B cell (primary cell): Measurements from ENCODE around the gene CCDC126. TPM values are rescaled to one million over a fixed set of nuclear protein-coding genes. Genes with fewer than 3 reads are reported as not detected.

Experiments used
- ATAC-seq: fragments of 200-7000 bp; cut with Tn5 transposase; one replicate; pipeline ENCODE4 v1.10.0; 2021; ENCODE audit warnings: low read depth, mild to moderate bottlenecking, moderate number of reproducible peaks, moderate library complexity
- CTCF ChIA-PET: fragments of 350-600 bp; sonication (Branson Sonifier 250); formaldehyde crosslinking; loops from one replicate; lab custom pipeline; 2021; ENCODE audit warnings: antibody characterized with exemption, inconsistent platforms; lab: Charles Lee
- POLR2A ChIA-PET: fragments of 350-600 bp; sonication (Branson Sonifier 250); formaldehyde crosslinking; loops from one replicate; lab custom pipeline; 2021; ENCODE audit warnings: antibody characterized with exemption; lab: Charles Lee
- DNase-seq: peaks from one replicate; pipeline ENCODE4 v3.0.0; 2013
- H2AFZ ChIP-seq: 2 replicates; pipeline ENCODE4 v1.6.1; 2012; ENCODE audit warnings: mild to moderate bottlenecking, low read depth, low read length; ENCODE audit not compliant: insufficient read depth, poor library complexity, severe bottlenecking
- H3K27ac ChIP-seq, 2 donors: 1 replicate in 1 of 2; 2 replicates in 1 of 2; pipeline ENCODE4 v1.5.1; 2012 to 2013; ENCODE audit warnings: low read length in 2 of 2, mild to moderate bottlenecking in 2 of 2, moderate library complexity in 1 of 2
- H3K27me3 ChIP-seq, 4 experiments: fragments of 200-600 bp in 1 of 4; sonication (generic) in 1 of 4; replicated peaks in 1 of 4; 1 replicate in 2 of 4; 2 replicates in 2 of 4; pipeline versions ENCODE4 v1.6.1 to v1.7.0; 2013 to 2016; ENCODE audit warnings: low read length in 3 of 4, mild to moderate bottlenecking in 2 of 4, mixed read lengths in 1 of 4, moderate library complexity in 1 of 4; ENCODE audit not compliant: insufficient read depth in 4 of 4, control insufficient read depth in 3 of 4; ENCODE audit errors: control extremely low read depth in 1 of 4
- H3K36me3 ChIP-seq, 2 experiments: replicated peaks in 1 of 2; 1 replicate in 1 of 2; 2 replicates in 1 of 2; pipeline versions ENCODE4 v1.6.1 to v1.7.1; 2013; ENCODE audit warnings: low read length in 1 of 2; ENCODE audit not compliant: insufficient read depth in 2 of 2, control insufficient read depth in 1 of 2; ENCODE audit errors: control extremely low read depth in 1 of 2, extremely low read depth in 1 of 2
- H3K4me1 ChIP-seq, 2 donors: fragments of 200-600 bp in 1 of 2; sonication (generic) in 1 of 2; 1 replicate in 1 of 2; 2 replicates in 1 of 2; pipeline versions ENCODE4 v1.5.1 to v1.6.1; 2013 to 2017; ENCODE audit warnings: low read length in 2 of 2; ENCODE audit not compliant: control insufficient read depth in 2 of 2, insufficient read depth in 2 of 2
- H3K4me2 ChIP-seq: replicated peaks from 2 replicates; pipeline ENCODE3; 2012; ENCODE audit warnings: mild to moderate bottlenecking, low read depth, low read length; ENCODE audit not compliant: poor library complexity, severe bottlenecking
- H3K4me3 ChIP-seq, 5 experiments: fragments of 200-600 bp in 1 of 5; sonication (generic) in 1 of 5; 1 replicate in 3 of 5; 2 replicates in 2 of 5; pipeline versions ENCODE4 v1.5.1 to v1.7.0; 2011 to 2016; ENCODE audit warnings: low read length in 4 of 5, mild to moderate bottlenecking in 4 of 5, low read depth in 2 of 5, control low read depth in 1 of 5, moderate library complexity in 1 of 5; ENCODE audit not compliant: insufficient read depth in 1 of 5; ENCODE audit errors: control extremely low read depth in 1 of 5, extremely low read depth in 1 of 5
- H3K79me2 ChIP-seq: fragments of 200-600 bp; sonication (generic); one replicate; pipeline ENCODE4 v1.6.0; 2016; ENCODE audit warnings: low read length; ENCODE audit not compliant: control insufficient read depth, insufficient read depth
- H3K9ac ChIP-seq: fragments of 200-600 bp; sonication (generic); 2 replicates; pipeline ENCODE4 v1.6.1; 2017; ENCODE audit warnings: mild to moderate bottlenecking, low read length, moderate library complexity
- H3K9me3 ChIP-seq, 3 donors: one replicate each; pipeline versions ENCODE4 v1.6.1 to v1.7.1; 2013; ENCODE audit warnings: low read length in 2 of 3; ENCODE audit not compliant: control insufficient read depth in 2 of 3, insufficient read depth in 1 of 3; ENCODE audit errors: control extremely low read depth in 1 of 3
- H4K20me1 ChIP-seq: 2 replicates; pipeline ENCODE4 v1.6.0; 2012; ENCODE audit warnings: mild to moderate bottlenecking, low read length; ENCODE audit not compliant: insufficient read depth, control insufficient read depth, poor library complexity, severe bottlenecking
- H3K27ac Mint-ChIP-seq: one replicate; pipeline ENCODE4 v1.8.0; 2021; ENCODE audit warnings: mixed read lengths
- H3K27me3 Mint-ChIP-seq: one replicate; pipeline ENCODE4 v1.8.0; 2021; ENCODE audit warnings: mixed read lengths
- H3K4me1 Mint-ChIP-seq: one replicate; pipeline ENCODE4 v1.8.0; 2021; ENCODE audit warnings: mixed read lengths
- H3K4me3 Mint-ChIP-seq: one replicate; pipeline ENCODE4 v1.8.0; 2021; ENCODE audit warnings: mixed read lengths
- H3K9me3 Mint-ChIP-seq: one replicate; pipeline ENCODE4 v1.8.0; 2022; ENCODE audit warnings: mixed read lengths; ENCODE audit not compliant: insufficient read depth
- CTCF ChIP-seq: fragments of 200-600 bp; IDR thresholded peaks from one replicate; pipeline ENCODE4 v1.8.0; 2022; ENCODE audit warnings: antibody characterized with exemption, mild to moderate bottlenecking
- EZH2 ChIP-seq: IDR thresholded peaks from 2 replicates; pipeline ENCODE4 v1.6.1; 2012; ENCODE audit warnings: borderline replicate concordance, low read depth, mild to moderate bottlenecking, moderate library complexity, low read length; ENCODE audit not compliant: insufficient read depth, poor library complexity, severe bottlenecking
- WGBS: methylation state at CpG from one replicate; pipeline ENCODE4 v1.1.5; 2013; ENCODE audit warnings: missing lambda C conversion rate; ENCODE audit not compliant: insufficient coverage; 5-methylcytosine and 5-hydroxymethylcytosine counted together
- intact Hi-C: fragments of 100-400 bp; cut with micrococcal nuclease; formaldehyde crosslinking; loops from one replicate; pipeline ENCODE4 v1.10.0; 2022
- polyA plus RNA-seq: library from polyadenylated mRNA; depleted of rRNA; stranded (reverse); fragments of >200 nt; gene quantifications from 2 replicates; pipeline ENCODE4 v1.2.3, GENCODE V29; 2012
- total RNA-seq, 2 donors: library from RNA; stranded (reverse); fragments of 120-200 nt in 1 of 2; gene quantifications; 1 replicate in 1 of 2; 2 replicates in 1 of 2; pipeline versions ENCODE4 v1.2.3 to v1.2.4, GENCODE V29; 2013 to 2022

Gene CCDC126
- total and polyA plus RNA-seq, 2 donors (not counting 1 experiment from before 2014, with no cell fraction given), result 3.1 to 18.0 TPM

DNA sequence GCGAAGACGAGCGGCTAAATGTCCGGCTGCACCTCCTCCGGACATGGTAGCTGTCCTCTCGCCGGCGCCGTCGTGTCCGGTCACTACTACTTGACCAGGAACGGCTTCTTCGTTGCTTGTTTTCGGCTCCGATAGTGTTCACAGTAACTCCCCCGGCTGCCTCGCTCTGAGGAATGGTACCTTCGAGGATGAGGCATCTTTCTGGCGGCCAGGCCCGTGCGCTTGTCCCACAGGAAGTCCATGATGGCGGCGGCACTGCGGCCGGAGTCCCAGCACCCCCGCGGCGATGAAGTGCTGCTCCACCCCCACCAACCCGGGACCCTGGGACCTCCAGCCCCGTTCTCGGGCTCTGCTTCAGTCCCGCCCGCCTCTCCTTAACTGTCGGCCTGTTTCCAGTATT, 11.0 kb upstream of the CCDC126 start:
- ChIA-PET POLR2A (no interaction called here), CTCF (no interaction called here)
- TF ChIP-seq EZH2 (no peak), CTCF (no peak)
- Histone ChIP-seq H3K4me3 (no peak overlapping the region), H2AFZ (no peak overlapping the region), H3K27me3 (no peaks in the 10 kb centered on the region), H3K4me1 (no peaks in the 10 kb centered on the region), H3K36me3 (no peaks in the 10 kb centered on the region), H3K4me2 (no peak overlapping the region), H3K9me3 (no peaks in the 10 kb centered on the region), H3K79me2 (no peaks in the 10 kb centered on the region), H3K27ac (no peak overlapping the region), H3K9ac (no peak overlapping the region), H4K20me1 (no peaks in the 10 kb centered on the region)
- WGBS, result 96% methylated on average over 25 of the region's 34 CpGs
- no peak overlapping the region for H3K4me3 Mint-ChIP-seq
- H3K4me1 Mint-ChIP-seq, result no peaks in the 10 kb centered on the region
- intact Hi-C loops, result no loop called here
- no peaks in the 10 kb centered on the region for H3K9me3 Mint-ChIP-seq
- DNase-seq (no peak), ATAC-seq (no peak)
- no peaks in the 10 kb centered on the region for H3K27me3 Mint-ChIP-seq
- no peak overlapping the region for H3K27ac Mint-ChIP-seq

GRCh38 chr7:23590529-23590928, 6.7 kb upstream of the CCDC126 start:
- intact Hi-C loops, result loop anchor here (10.0 kb wide), 1 partner anchor 1524 kb away; no protein-coding TSS in a partner anchor
- Histone ChIP-seq H3K27ac (no peak overlapping the region), H3K4me1 (peaks cover 4 to 16% of the 10 kb centered on the region in 2 donors), H3K9me3 (no peaks in the 10 kb centered on the region), H3K79me2 (no peaks in the 10 kb centered on the region), H3K4me2 (no peak overlapping the region), H3K27me3 (no peaks in the 10 kb centered on the region), H3K36me3 (no peaks in the 10 kb centered on the region), H4K20me1 (no peaks in the 10 kb centered on the region), H2AFZ (no peak overlapping the region), H3K9ac (no peak overlapping the region), H3K4me3 (no peak overlapping the region)
- Mint-ChIP-seq H3K27ac (no peak overlapping the region), H3K4me1 (peaks cover 7% of the 10 kb centered on the region), H3K27me3 (no peaks in the 10 kb centered on the region), H3K4me3 (no peak overlapping the region), H3K9me3 (peaks cover 2% of the 10 kb centered on the region)
- ATAC-seq, result no peak
- no peak for DNase-seq
- WGBS, result no CpG with 5 or more reads among the region's 1 CpG
- TF ChIP-seq EZH2, result no peak
- TF ChIP-seq CTCF, result no peak
- POLR2A ChIA-PET, result no interaction called here
- CTCF ChIA-PET, result no interaction called here
